ENCODE results near the gene UBE2Q1. TPM values are rescaled to one million over a fixed set of nuclear protein-coding genes. Genes with fewer than 3 reads are reported as not detected.

Gene UBE2Q1
- total and polyA plus RNA-seq, 10 of the 15 experiments (the other 5 are each of a cell fraction or from before 2014, with no cell fraction given), result 3.9 to 82.6 (median 24.1) TPM

DNA sequence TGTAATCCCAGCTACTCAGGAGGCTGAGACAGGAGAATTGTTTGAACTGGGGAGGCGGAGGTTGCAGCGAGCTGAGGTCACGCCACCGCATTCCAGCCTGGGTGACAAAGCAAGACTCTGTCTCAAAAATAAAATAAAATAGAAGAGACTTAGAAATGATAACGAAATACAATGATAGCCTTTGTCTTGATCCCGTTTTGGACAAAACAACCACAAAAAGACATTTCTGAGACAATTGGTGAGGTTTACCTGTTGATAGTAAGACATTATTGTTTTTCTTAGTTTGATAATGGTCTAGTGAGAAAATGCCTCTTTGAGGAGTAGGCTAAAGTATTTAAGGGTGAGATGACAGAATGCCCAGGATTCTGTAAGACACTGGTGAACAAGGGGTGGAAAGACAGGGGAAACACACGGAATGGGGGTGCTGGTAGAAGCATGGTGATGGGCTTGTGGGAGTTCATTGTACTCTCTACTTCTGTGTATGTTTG, 44.4 kb downstream of the UBE2Q1 start:
- intact Hi-C loops (cut with micrococcal nuclease; ENCODE audit: unreplicated experiment), result no loop called here
- no peak overlapping the region for H3K4me3 ChIP-seq
- H3K4me2 ChIP-seq (ENCODE audit: control insufficient read depth, insufficient read depth), result no peak overlapping the region
- SMC1A ChIA-PET (ENCODE audit: uncharacterized antibody, unreplicated experiment), result interaction anchor here (1.7 kb wide), 1 partner anchor 32 kb away, joined by 5 read pairs; no protein-coding TSS in a partner anchor
- 55% methylated on average over 7 of the region's 7 CpGs for WGBS (ENCODE audit: insufficient coverage, insufficient replicate concordance, low lambda C conversion rate, missing lambda C conversion rate)
- H4K20me1 ChIP-seq (ENCODE audit: control insufficient read depth, insufficient read depth), result no peaks in the 10 kb centered on the region
- H2AFZ ChIP-seq (ENCODE audit: control insufficient read depth, low read depth, low read length), result no peak overlapping the region
- H3K36me3 ChIP-seq (ENCODE audit: control insufficient read depth in 2 of 2, insufficient read depth in 2 of 2, low read length in 1 of 2), result no peaks in the 10 kb centered on the region
- no peak for DNase-seq (ENCODE audit: low read depth, low spot score)
- in situ Hi-C loops (cut with MboI), result no loop called here
- peaks cover 0 to 3% of the 10 kb centered on the region in 2 experiments for H3K27me3 ChIP-seq (replicated peaks in 1 of 2; ENCODE audit: control insufficient read depth in 2 of 2, insufficient read depth in 2 of 2, low read length in 1 of 2)
- no peaks in the 10 kb centered on the region for H3K79me2 ChIP-seq (ENCODE audit: control insufficient read depth, insufficient read depth, low read length)
- H3K4me1 ChIP-seq (ENCODE audit: control insufficient read depth, insufficient read depth, low read length), result no peaks in the 10 kb centered on the region
- no peak overlapping the region for H3K27ac ChIP-seq (ENCODE audit: control insufficient read depth, insufficient read depth)
- H3K9ac ChIP-seq (ENCODE audit: control insufficient read depth, insufficient read depth, low read length), result no peak overlapping the region
- CTCF ChIA-PET, result interaction anchor here (0.6 to 0.9 kb wide), 2 partner anchors 21 to 26 kb away, joined by 4 read pairs; no protein-coding TSS in a partner anchor
- no TSS peak for BruUV-seq (replicated peaks)
- no peaks in the 10 kb centered on the region for H3K9me3 ChIP-seq (replicated peaks; ENCODE audit: control insufficient read depth, insufficient read depth, low read length)
- FAIRE-seq, result no peak
- POLR2A ChIA-PET, result no interaction called here
- RAD21 ChIA-PET (ENCODE audit: unreplicated experiment), result no interaction called here
- ATAC-seq, result no peak
- TF ChIP-seq HDGF (IDR thresholded peaks at IDR 0.05) (no peak), NBN (IDR thresholded peaks at IDR 0.05) (no peak), NFYB (IDR thresholded peaks at IDR 0.05; ENCODE audit: insufficient read depth, low read depth, low read length) (no peak), ZNF217 (IDR thresholded peaks at IDR 0.05) (no peak), RB1 (IDR thresholded peaks at IDR 0.05; ENCODE audit: borderline replicate concordance) (no peak), FOXK2 (IDR thresholded peaks at IDR 0.05) (no peak), BACH1 (IDR thresholded peaks at IDR 0.05; ENCODE audit: borderline replicate concordance) (no peak), RBBP5 (conservative IDR thresholded peaks at IDR 0.05) (no peak), ETV6 (conservative IDR thresholded peaks at IDR 0.05 in 1 of 2, IDR thresholded peaks at IDR 0.05 in 1 of 2; ENCODE audit: borderline replicate concordance in 1 of 2, low read depth in 1 of 2) (no peak), BMI1 (IDR thresholded peaks at IDR 0.05; ENCODE audit: borderline replicate concordance) (no peak), IKZF1 (conservative IDR thresholded peaks at IDR 0.05) (no peak)
- TF ChIP-seq, protein P1, sequence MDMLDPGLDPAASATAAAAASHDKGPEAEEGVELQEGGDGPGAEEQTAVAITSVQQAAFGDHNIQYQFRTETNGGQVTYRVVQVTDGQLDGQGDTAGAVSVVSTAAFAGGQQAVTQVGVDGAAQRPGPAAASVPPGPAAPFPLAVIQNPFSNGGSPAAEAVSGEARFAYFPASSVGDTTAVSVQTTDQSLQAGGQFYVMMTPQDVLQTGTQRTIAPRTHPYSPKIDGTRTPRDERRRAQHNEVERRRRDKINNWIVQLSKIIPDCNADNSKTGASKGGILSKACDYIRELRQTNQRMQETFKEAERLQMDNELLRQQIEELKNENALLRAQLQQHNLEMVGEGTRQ (IDR thresholded peaks at IDR 0.05; ENCODE audit: borderline replicate concordance, low read depth, low read length), result no peak
- TF ChIP-seq, protein P2, sequence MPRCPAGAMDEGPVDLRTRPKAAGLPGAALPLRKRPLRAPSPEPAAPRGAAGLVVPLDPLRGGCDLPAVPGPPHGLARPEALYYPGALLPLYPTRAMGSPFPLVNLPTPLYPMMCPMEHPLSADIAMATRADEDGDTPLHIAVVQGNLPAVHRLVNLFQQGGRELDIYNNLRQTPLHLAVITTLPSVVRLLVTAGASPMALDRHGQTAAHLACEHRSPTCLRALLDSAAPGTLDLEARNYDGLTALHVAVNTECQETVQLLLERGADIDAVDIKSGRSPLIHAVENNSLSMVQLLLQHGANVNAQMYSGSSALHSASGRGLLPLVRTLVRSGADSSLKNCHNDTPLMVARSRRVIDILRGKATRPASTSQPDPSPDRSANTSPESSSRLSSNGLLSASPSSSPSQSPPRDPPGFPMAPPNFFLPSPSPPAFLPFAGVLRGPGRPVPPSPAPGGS (IDR thresholded peaks at IDR 0.05; ENCODE audit: borderline replicate concordance, insufficient read depth, low read depth, low read length, poor library complexity, severe bottlenecking), result no peak
- TF ChIP-seq, protein P3, sequence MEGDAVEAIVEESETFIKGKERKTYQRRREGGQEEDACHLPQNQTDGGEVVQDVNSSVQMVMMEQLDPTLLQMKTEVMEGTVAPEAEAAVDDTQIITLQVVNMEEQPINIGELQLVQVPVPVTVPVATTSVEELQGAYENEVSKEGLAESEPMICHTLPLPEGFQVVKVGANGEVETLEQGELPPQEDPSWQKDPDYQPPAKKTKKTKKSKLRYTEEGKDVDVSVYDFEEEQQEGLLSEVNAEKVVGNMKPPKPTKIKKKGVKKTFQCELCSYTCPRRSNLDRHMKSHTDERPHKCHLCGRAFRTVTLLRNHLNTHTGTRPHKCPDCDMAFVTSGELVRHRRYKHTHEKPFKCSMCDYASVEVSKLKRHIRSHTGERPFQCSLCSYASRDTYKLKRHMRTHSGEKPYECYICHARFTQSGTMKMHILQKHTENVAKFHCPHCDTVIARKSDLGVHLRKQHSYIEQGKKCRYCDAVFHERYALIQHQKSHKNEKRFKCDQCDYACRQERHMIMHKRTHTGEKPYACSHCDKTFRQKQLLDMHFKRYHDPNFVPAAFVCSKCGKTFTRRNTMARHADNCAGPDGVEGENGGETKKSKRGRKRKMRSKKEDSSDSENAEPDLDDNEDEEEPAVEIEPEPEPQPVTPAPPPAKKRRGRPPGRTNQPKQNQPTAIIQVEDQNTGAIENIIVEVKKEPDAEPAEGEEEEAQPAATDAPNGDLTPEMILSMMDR (IDR thresholded peaks at IDR 0.05 in 2 of 3, conservative IDR thresholded peaks at IDR 0.05 in 1 of 3; ENCODE audit: control insufficient read depth in 2 of 3, extremely low read depth in 1 of 3, insufficient read depth in 1 of 3, low read depth in 3 of 3, low read length in 3 of 3), result no peak
- TF ChIP-seq, protein P4, sequence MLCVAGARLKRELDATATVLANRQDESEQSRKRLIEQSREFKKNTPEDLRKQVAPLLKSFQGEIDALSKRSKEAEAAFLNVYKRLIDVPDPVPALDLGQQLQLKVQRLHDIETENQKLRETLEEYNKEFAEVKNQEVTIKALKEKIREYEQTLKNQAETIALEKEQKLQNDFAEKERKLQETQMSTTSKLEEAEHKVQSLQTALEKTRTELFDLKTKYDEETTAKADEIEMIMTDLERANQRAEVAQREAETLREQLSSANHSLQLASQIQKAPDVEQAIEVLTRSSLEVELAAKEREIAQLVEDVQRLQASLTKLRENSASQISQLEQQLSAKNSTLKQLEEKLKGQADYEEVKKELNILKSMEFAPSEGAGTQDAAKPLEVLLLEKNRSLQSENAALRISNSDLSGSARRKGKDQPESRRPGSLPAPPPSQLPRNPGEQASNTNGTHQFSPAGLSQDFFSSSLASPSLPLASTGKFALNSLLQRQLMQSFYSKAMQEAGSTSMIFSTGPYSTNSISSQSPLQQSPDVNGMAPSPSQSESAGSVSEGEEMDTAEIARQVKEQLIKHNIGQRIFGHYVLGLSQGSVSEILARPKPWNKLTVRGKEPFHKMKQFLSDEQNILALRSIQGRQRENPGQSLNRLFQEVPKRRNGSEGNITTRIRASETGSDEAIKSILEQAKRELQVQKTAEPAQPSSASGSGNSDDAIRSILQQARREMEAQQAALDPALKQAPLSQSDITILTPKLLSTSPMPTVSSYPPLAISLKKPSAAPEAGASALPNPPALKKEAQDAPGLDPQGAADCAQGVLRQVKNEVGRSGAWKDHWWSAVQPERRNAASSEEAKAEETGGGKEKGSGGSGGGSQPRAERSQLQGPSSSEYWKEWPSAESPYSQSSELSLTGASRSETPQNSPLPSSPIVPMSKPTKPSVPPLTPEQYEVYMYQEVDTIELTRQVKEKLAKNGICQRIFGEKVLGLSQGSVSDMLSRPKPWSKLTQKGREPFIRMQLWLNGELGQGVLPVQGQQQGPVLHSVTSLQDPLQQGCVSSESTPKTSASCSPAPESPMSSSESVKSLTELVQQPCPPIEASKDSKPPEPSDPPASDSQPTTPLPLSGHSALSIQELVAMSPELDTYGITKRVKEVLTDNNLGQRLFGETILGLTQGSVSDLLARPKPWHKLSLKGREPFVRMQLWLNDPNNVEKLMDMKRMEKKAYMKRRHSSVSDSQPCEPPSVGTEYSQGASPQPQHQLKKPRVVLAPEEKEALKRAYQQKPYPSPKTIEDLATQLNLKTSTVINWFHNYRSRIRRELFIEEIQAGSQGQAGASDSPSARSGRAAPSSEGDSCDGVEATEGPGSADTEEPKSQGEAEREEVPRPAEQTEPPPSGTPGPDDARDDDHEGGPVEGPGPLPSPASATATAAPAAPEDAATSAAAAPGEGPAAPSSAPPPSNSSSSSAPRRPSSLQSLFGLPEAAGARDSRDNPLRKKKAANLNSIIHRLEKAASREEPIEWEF (IDR thresholded peaks at IDR 0.05; ENCODE audit: insufficient replicate concordance, low read depth, low read length), result no peak

Data from GM12878 (cell line).